Inferior parietal cortex (tissue), 1 donor: Measurements from ENCODE around the gene KIAA0513.
"Not testable (repeated sequence)": the region's sequence is repeated elsewhere in the genome, so short reads cannot be mapped to it uniquely, and the experiment has no call there.

ENCODE experiments used
- DNase-seq: peaks from one replicate; pipeline ENCODE4 v3.0.0-alpha.2; 2016; ENCODE audit errors: extremely low spot score

Gene KIAA0513

GRCh38 chr16:85048921-85049562, 21.4 kb downstream of the KIAA0513 start:
- no peak for DNase-seq

GRCh38 chr16:85049706-85050305, 22.2 kb downstream of the KIAA0513 start:
- DNase-seq: no peak

GRCh38 chr16:85051067-85051581, 23.5 kb downstream of the KIAA0513 start:
- DNase-seq: no peak

- no peak for DNase-seq
These were observed 24.1 kb downstream of the KIAA0513 start for GRCh38 chr16:85051683-85052082.

- DNase-seq: no peak
These were observed 24.9 kb downstream of the KIAA0513 start for GRCh38 chr16:85052536-85052935.

GRCh38 chr16:85054321-85054720, 26.7 kb downstream of the KIAA0513 start:
- DNase-seq: not testable (repeated sequence)

- no peak for DNase-seq
These were observed 27.4 kb downstream of the KIAA0513 start for GRCh38 chr16:85054948-85055492.

- peak; percentile 66 for DNase-seq
These were observed 28.1 kb downstream of the KIAA0513 start for GRCh38 chr16:85055493-85056210.

GRCh38 chr16:85056211-85056748, 28.7 kb downstream of the KIAA0513 start:
- no peak for DNase-seq

GRCh38 chr16:85057212-85057889, 29.8 kb downstream of the KIAA0513 start:
- DNase-seq: no peak

- no peak for DNase-seq
These were observed 30.4 kb downstream of the KIAA0513 start for GRCh38 chr16:85057948-85058347.

GRCh38 chr16:85058909-85059308, 31.3 kb downstream of the KIAA0513 start:
- no peak for DNase-seq

- DNase-seq: no peak
These were observed 34.0 kb downstream of the KIAA0513 start for GRCh38 chr16:85061566-85061965.

GRCh38 chr16:85062323-85062722, 34.7 kb downstream of the KIAA0513 start:
- DNase-seq: no peak

GRCh38 chr16:85062845-85063244, 35.2 kb downstream of the KIAA0513 start:
- DNase-seq: no peak

GRCh38 chr16:85064186-85064585, 36.6 kb downstream of the KIAA0513 start:
- DNase-seq: no peak

- DNase-seq: no peak
These were observed 37.5 kb downstream of the KIAA0513 start for GRCh38 chr16:85065099-85065498.

- DNase-seq: no peak
These were observed 38.8 kb downstream of the KIAA0513 start for GRCh38 chr16:85066346-85066885.

GRCh38 chr16:85067024-85067423, 39.4 kb downstream of the KIAA0513 start:
- no peak for DNase-seq

GRCh38 chr16:85067426-85067825, 39.8 kb downstream of the KIAA0513 start:
- no peak for DNase-seq

GRCh38 chr16:85068746-85069145, 41.2 kb downstream of the KIAA0513 start:
- DNase-seq: no peak
